Measurements from ENCODE around the gene ARHGAP29. TPM values are rescaled to one million over a fixed set of nuclear protein-coding genes. Genes with fewer than 3 reads are reported as not detected.

Gene ARHGAP29
- total and polyA plus RNA-seq, 8 donors, result 42.3 to 66.8 (median 62.1) TPM

GRCh38 chr1:94122201-94122970 is 115.0 kb downstream of the ARHGAP29 start:
- H3K4me3 ChIP-seq, result no peak overlapping the region
- no peak for DNase-seq
- intact Hi-C loops (cut with DNase I), result no loop called here
- ATAC-seq, result peak; percentile 71
- no peak for TF ChIP-seq CTCF (IDR thresholded peaks at IDR 0.05)
- no peaks in the 10 kb centered on the region for H3K36me3 ChIP-seq
- H3K9me3 ChIP-seq, result no peaks in the 10 kb centered on the region
- no peaks in the 10 kb centered on the region for H3K27me3 ChIP-seq
- H3K27ac ChIP-seq, result no peak overlapping the region
- H3K4me1 ChIP-seq, result no peaks in the 10 kb centered on the region

Other genes with a start within 250 kb of the ARHGAP29 start
- 1 to 10 TPM; 1.7 to 2.7 TPM for gene ABCA4, start 116.4 kb downstream of the ARHGAP29 start, total RNA-seq
- 1 to 10 TPM in 5 of 6 donors, under 1 TPM in 1; 0.83 to 2.0 (median 1.4) TPM for gene ABCA4, start 116.4 kb downstream of the ARHGAP29 start, polyA plus RNA-seq (ENCODE audit: insufficient read length in 6 of 6)
- gene ABCD3, start 180.8 kb upstream of the ARHGAP29 start, total RNA-seq, result 10 to 100 TPM; 58.7 to 66.1 TPM
- gene ABCD3, start 180.8 kb upstream of the ARHGAP29 start, polyA plus RNA-seq (ENCODE audit: insufficient read length in 6 of 6), result 10 to 100 TPM; 42.7 to 50.4 (median 47.8) TPM

Measured in left lung (tissue), 10 donors.